LNCaP clone FGC (cell line): ENCODE measurements around the gene TP73.

ENCODE experiments used
- DNase-seq: peaks from one replicate; pipeline ENCODE4 v3.0.0-alpha.2; 2011; ENCODE audit warnings: low read depth
- H3K4me3 ChIP-seq: 2 replicates; pipeline ENCODE4 v1.5.1; 2011; ENCODE audit warnings: mild to moderate bottlenecking, low read depth, low read length, control low read depth
- TF ChIP-seq, protein P1 (sequence below): IDR thresholded peaks from 2 replicates; pipeline ENCODE4 v1.5.1; 2012; ENCODE audit warnings: mild to moderate bottlenecking; ENCODE audit not compliant: control insufficient read depth, insufficient read depth; ENCODE audit errors: extremely low read depth

Gene TP73

DNA sequence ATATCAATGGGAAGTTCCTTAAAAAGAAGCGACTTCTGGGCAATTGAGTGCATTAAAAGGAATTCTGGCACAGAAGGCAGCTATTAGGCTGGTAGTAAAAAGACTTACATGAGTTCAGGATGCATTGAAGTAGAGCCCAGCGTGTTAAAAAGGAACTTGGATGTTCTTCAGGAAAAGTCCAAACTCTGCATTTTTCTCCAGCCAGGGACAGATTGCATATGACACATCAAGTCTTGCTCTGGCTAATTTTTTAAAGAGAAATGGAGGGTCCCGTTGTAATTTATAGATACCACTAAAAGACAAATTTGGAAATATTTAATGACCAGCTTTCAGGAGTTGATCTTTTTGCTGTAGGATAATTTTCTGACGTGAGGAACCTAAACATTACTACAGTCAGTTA lies 26.3 kb upstream of the TP73 start:
- H3K4me3 ChIP-seq = peak overlapping the region; percentile 94
- DNase-seq = no peak
- TF ChIP-seq, protein P1, sequence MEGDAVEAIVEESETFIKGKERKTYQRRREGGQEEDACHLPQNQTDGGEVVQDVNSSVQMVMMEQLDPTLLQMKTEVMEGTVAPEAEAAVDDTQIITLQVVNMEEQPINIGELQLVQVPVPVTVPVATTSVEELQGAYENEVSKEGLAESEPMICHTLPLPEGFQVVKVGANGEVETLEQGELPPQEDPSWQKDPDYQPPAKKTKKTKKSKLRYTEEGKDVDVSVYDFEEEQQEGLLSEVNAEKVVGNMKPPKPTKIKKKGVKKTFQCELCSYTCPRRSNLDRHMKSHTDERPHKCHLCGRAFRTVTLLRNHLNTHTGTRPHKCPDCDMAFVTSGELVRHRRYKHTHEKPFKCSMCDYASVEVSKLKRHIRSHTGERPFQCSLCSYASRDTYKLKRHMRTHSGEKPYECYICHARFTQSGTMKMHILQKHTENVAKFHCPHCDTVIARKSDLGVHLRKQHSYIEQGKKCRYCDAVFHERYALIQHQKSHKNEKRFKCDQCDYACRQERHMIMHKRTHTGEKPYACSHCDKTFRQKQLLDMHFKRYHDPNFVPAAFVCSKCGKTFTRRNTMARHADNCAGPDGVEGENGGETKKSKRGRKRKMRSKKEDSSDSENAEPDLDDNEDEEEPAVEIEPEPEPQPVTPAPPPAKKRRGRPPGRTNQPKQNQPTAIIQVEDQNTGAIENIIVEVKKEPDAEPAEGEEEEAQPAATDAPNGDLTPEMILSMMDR = no peak

DNA sequence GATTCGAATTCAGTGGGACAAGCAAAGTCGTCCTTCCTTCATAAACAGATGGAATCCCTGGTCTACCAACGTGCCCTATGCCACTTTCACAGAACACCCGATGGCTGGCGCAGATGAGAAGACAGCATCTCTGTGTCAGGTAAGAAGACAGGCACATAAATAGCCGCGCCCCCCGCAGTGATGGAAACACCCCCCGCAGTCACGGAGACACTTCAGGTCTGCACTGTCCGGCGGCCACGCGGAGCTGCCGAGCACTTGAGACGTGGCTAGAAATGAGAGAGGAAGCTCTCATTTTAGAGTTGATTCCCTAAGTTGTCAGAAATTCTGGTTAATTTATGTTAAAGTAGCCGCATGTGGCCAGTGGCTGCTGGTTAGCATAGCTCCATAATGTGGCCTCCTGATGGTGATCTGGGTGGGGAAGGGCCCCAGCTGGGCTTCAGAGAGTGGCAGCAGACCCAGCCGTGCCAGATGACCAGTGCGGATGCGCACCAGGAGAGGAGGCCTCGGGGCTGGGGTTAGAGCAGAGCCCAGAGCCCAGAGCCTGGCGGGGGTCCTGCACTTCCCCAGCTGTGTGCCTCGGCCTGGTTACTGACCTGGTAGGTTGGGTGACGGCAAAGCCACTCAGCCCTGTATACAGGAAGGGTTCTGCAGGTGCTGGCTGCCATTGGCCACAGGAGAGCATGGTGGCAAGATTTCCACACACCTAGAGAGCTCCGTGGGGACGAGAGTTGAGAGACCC lies 24.6 kb upstream of the TP73 start:
- no peak overlapping the region for H3K4me3 ChIP-seq
- TF ChIP-seq, protein P1 = no peak
- no peak for DNase-seq

DNA sequence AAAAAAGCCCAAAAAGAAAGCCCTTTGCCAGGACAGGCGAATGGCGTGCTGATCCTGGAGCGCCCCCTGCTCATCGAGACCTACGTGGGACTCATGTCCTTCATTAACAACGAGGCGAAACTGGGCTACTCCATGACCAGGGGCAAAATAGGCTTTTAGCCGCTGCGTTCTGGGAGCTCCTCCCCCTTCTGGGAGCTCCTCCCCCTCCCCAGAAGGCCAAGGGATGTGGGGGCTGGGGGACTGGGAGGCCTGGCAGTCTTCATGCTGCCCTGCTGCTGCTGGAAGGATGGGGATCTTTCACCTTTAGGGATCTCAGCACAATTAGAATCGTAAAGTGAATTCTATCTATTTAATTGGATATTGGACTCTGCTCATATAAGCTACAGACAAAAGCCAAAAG lies 23.9 kb upstream of the TP73 start:
- DNase-seq = no peak
- H3K4me3 ChIP-seq = no peak overlapping the region
- TF ChIP-seq, protein P1 = no peak

DNA sequence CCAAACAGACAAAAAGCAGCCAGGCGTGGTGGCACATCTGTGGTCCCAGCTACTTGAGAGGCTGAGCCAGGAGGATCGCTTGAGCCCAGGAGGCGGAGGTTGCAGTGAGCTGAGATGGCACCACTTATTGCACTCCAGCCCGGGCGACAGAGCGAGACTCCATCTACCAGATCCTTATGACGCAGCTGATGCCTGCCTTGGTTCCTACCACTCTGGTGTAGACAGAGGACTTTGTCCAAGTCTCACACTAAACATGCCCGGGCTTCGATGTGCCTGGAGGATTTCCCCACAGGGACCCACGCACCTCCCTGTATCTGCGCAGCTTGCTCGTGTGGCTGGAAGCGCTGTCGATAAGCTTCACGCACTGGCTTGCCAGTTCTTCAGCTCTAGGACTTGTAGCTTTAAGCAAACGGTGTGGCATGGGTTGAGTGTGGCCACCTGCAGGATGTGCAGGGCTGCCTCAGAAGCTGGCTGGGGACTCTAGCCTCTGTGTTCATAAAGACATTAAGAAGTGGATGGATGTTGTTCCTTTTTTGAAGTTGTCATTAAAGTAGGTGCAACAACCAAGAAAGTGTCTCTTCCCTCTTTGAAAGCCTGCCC lies 22.7 kb upstream of the TP73 start:
- DNase-seq = no peak
- TF ChIP-seq, protein P1 = no peak
- no peak overlapping the region for H3K4me3 ChIP-seq

DNA sequence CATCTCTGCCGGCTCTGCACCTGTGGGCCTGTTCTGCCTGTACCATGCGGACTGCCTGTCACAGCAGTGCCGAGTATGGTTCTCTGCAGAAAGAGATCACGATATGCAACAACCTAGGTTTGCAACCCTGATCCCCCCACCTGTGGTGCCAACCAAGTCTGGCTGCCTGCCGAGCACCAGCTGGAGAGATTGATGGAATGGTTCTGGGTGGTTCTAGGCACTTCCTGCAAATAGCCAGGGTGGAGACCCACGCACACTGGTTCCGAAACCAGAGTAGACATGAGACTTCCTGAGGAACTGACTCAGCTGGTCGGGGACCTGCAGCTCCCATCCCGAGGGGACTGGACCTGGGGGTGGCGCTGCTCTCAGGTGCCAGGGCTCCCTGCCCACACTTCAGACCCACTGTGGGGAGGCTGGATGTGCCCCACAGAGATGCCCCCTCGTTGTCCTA lies 22.1 kb upstream of the TP73 start:
- H3K4me3 ChIP-seq = no peak overlapping the region
- no peak for DNase-seq
- TF ChIP-seq, protein P1 = no peak

DNA sequence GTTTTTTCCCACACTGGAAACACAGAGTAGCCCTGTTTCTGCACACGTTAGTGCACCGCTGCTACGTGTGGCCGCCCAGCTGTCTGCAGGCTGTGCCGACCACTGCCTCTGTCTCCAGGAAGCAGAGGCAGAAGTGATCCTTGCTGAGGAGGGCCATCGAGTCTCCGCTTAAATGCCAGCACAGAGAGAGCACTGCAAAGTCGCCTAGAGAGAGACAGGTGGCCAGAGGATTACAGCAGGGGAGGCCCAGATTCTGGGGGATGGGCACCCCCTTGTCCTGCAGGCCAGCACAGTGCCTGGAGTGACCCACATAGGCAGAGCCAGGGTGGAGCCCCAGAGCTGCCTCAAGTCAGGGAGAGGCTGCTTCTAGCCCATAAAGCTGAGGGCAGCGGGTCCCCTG lies 21.4 kb upstream of the TP73 start:
- TF ChIP-seq, protein P1 = no peak
- DNase-seq = no peak

More for the DNA sequence above, 21.4 kb upstream of the TP73 start:
- H3K4me3 ChIP-seq = no peak overlapping the region
